Endothelial cell of umbilical vein (primary cell): ENCODE data around the gene RGL4.

Experiments
- CTCF ChIP-seq, 2 donors: IDR thresholded peaks; 1 replicate in 1 of 2; 2 replicates in 1 of 2; pipeline ENCODE4 v1.5.1; 2011; ENCODE audit warnings: low read length in 2 of 2, mild to moderate bottlenecking in 2 of 2, moderate library complexity in 2 of 2, control low read depth in 1 of 2, inconsistent platforms in 1 of 2, low read depth in 1 of 2; ENCODE audit not compliant: insufficient read depth in 1 of 2; ENCODE audit errors: extremely low read depth in 1 of 2
- GATA2 ChIP-seq: IDR thresholded peaks from 2 replicates; pipeline ENCODE4 v1.7.0; 2011; ENCODE audit warnings: low read depth, mild to moderate bottlenecking, moderate library complexity, mixed read lengths, low read length; ENCODE audit not compliant: insufficient read length, insufficient read depth
- MAX ChIP-seq: IDR thresholded peaks from 2 replicates; pipeline ENCODE4 v1.6.1; 2011; ENCODE audit not compliant: insufficient read depth, insufficient read length
- POLR2A ChIP-seq: IDR thresholded peaks from 2 replicates; pipeline ENCODE4 v1.6.1; 2012; ENCODE audit warnings: low read depth, mild to moderate bottlenecking, control low read depth, low read length
- POLR2AphosphoS5 ChIP-seq: IDR thresholded peaks from 2 replicates; pipeline ENCODE4 v1.6.1; 2012; ENCODE audit warnings: low read depth, mild to moderate bottlenecking, control low read depth, low read length, moderate library complexity; ENCODE audit not compliant: insufficient read depth

GRCh38 chr22:23649071-23649501 lies 41.7 kb upstream of the RGL4 start:
- no peak for TF ChIP-seq CTCF (IDR thresholded peaks at IDR 0.05; ENCODE audit: extremely low read depth in 1 of 2, insufficient read depth in 1 of 2, low read depth in 1 of 2, low read length in 2 of 2)
- TF ChIP-seq GATA2, result no peak
- no peak for TF ChIP-seq POLR2A
- no peak for TF ChIP-seq POLR2AphosphoS5
- TF ChIP-seq MAX, result no peak
